Right hindlimb (tissue), 1 donor: ENCODE measurements around the gene CLMN.

Experiments used
- DNase-seq: peaks from one replicate; pipeline ENCODE4 v3.0.0-alpha.2; 2018

CLMN gene

GRCh38 chr14:95237121-95237957 lies 82.4 kb downstream of the CLMN start:
- no peak for DNase-seq

DNA sequence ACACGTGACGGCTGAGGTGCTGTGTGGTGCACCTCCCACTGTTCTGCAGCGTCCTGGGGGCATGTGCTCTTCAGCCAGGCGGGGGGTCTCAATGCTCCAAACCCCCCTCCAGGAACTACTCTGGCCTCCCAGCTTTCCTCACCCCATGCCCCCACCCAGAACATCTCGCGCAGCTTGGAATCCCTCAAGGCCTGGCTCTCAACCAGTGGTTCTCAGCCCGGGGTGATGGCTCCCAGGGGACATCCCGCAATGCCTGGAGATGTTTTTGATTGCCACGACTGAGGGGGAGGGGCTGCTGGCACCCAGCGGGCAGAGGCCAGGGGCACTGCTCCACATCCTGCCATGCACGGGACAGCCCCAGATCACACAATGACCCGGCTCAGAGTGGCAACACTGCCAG lies 83.5 kb downstream of the CLMN start:
- no peak for DNase-seq

DNA sequence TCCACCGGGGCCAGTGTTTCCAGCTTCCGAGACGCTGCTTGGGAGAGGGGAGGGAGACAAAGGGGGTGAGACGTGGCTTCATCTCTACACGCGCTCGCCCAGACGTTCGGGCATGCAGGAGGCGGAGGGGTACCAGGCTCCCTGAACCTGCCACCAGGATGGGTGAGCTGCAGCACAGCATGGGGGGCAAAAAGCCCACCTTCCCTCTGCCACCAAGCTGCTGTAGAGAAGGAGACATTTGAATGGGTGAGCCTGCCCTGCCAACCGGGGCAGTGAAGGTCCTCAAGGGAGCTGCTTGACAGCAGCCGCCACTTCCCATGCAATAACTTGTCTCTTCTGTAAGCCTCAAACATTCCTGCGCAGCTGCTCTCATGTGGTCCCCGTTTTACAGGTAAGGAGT lies 83.9 kb downstream of the CLMN start:
- no peak for DNase-seq

- DNase-seq, result no peak
Observed at GRCh38 chr14:95235351-95235750, 84.4 kb downstream of the CLMN start.

- no peak for DNase-seq
Observed at GRCh38 chr14:95234426-95234825, 85.3 kb downstream of the CLMN start.

DNA sequence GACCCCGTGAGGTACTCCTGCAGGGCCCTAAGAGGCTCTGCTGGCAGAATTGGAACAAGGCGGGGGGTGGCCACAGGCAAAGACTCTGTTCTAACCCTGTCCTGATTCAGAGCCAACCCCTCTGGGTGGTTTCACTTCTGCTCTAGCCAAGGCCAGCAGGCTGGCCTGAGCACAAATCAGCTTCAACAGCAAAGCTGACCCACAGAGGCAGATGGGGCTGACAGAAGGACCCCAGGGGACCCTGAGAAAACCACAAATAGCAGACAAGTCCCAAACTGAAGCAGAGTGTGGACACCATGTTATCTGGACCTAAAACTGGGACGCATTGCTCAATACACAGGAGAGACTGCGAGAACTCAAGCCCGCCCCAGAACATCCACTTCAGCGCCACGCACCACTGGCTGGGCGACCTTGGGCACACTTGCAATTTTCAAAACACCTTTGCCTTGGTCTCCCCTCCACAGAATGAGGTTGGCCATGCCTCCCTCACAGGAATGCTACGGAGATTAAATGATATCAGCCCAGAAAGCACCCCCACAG lies 85.9 kb downstream of the CLMN start:
- no peak for DNase-seq

DNA sequence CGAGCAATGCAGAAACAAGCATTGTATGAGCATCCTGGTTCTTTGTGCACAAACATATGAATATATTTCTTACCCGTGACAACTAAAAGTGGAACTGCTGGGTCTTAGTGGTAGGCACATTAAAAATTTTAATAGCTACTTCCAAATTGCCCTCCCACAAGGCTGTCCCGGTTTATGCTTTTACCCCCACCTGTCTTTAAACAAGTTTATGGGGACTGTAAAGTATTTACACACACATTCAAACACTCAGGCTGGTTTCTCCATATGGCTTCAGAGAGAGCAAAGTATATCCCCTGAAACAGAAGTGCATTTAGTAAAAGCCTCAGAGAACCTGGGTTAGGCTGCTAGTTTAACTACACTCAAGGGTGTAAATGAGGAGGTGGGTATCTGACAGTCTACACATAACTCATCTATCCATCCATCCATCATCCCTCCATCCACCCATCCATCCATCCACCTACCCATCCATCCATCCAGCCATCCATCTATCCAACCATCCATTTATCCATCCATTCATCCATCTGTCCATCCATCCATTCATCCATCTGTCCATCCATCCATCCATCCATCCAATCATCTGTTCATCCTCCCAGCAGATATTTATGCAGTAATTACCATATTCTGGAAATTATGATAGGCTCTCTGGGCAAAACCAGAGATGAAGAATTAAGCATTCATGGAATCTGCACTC lies 86.7 kb downstream of the CLMN start:
- no peak for DNase-seq

DNA sequence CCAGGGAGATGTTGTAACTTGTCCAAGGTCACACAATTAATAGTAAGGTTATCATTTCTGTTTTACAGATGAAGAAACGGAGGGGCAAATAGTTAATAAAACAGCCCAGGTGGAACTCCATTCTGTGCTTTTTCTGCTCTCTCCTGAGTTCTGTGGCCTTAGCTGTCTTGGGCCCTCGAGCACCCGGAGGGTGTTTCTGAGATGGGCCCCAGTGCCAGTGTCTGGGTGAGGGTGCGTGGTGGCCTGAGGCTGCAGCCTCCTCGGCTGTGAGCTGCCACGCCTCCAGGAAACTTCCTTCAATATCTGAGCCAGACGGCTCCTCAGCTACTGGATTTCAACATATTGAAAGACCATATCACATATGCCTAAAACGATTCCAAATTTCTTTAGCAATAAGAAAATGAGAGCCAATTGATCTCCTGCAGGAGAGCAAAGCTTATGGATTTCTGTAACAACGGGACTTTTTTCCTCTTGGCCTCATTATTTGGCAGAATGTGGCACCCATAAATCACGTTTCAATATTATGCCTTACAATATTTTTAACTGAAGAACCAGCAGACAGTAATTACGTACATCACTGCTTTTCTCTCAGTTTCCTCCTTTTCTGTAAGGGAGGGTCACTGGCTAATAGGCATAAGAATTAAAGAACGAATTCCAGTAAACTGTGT lies 87.6 kb downstream of the CLMN start:
- no peak for DNase-seq

DNA sequence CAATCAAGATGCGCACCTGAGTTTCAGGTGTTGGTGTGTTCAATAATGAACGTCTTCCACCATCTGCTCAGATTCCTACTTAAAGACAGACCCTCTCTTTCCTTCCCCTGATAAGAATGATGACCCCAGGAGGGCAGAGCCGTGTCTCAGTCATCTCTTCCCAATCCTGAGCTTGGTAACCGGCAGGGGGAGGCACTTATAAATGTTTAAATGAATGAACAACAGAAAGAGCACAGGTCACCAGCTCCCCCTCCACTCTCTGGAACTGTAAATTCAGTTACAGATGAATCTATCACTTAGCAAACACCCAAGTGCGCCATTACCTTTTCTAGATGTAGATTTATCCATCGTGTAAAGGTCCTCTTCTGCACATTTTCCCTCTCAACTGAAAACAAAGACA lies 90.0 kb downstream of the CLMN start:
- DNase-seq, result no peak

DNA sequence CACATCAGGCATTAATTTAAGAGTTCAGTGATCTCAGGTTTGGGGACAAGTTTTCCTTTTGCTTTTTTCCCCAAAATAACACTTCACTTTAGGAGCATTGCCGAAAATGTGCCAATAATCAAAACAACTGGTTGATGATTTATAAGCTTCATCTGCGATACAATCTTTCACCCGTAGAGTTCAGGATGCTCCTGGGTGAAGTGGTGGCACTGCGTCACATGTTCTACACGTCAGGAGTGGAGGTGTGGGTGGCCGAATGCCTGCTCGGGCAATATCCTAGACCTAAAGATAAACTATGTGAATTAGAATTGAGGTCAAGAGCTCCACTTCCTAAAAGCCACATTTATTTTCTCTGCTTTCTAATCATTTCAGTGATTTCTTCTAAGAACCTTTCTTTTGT lies 91.5 kb downstream of the CLMN start:
- DNase-seq, result no peak

GRCh38 chr14:95227279-95227860 lies 92.3 kb downstream of the CLMN start:
- DNase-seq, result no peak

GRCh38 chr14:95226801-95227200 lies 92.9 kb downstream of the CLMN start:
- no peak for DNase-seq

- no peak for DNase-seq
Observed at GRCh38 chr14:95225251-95225887, 94.3 kb downstream of the CLMN start.

DNA sequence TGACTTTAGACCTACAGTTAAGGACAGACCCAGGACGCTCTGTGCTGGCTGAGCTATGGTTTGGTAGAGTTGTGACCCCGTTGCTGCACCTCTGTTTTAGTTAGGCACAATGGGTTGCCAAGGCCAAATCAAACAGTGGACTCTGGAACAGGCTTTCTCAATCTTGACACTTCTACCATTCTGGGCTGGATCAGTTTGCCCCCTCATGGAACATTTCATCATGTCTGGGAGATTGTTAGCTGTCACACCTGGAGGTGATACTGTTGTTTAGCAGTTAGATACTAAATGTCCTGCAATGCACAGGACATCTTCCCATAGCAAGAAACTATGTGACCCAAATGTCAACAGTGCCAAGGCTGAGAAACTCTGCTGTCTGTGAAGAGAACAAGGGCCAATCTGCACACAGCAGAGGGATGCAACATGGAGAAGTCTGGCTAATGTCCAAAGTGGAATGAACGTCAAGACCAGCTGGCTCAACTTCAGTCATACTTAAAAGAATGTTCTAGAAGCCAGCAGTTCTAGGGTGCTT lies 96.8 kb downstream of the CLMN start:
- no peak for DNase-seq

DNA sequence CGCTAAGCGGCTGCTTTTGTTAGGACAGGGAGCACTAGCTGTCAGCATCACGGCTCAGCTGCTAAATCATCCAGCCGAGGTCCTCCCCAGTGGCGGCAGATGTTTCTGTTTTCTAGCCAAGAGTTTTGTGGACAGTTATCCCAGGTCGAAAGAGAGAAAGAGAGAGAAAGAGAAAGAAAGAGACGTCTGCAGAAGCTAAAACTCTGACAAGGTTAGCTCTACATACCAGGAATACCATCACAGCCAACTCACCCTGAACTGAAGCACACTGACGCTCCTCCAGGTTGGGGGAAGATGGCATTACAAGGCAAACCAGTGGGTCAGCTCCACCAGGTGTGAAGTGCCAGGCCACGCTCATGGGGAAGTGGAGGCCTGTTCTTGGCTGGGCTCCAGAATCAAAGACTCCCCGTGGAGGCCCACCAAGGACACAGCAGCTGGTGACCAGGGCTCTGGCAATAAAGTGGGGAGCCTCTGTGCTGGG lies 97.5 kb downstream of the CLMN start:
- peak; percentile 85 for DNase-seq

GRCh38 chr14:95221531-95221930 lies 98.2 kb downstream of the CLMN start:
- no peak for DNase-seq

DNA sequence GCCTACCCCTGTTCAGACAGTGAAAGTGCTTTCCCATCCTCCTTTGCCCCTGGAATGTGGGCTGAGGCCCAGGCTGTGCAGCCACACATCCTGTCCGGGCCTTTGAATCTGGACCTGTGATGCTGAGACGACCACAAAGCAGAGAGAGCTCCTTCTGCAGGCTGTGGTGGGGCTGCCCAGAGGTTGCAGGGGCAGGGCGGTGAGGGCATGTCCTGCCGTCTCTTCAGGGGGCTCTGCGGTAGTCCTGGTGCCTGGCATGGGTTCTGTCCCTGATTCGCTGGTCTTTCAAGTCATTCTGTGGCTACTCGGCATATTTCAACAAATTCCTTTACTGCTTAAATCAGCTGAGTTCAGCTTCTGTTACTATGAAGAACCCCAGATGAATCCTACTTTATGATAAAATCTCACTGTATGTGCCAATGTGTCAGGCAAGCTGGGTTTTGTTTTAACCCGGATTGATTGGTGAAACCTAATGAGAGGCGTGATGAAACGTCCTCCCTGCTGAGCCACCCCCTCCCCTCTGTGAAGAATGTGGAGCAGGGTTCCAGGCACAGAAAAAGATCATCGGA lies 99.0 kb downstream of the CLMN start:
- DNase-seq, result peak; percentile 47

DNA sequence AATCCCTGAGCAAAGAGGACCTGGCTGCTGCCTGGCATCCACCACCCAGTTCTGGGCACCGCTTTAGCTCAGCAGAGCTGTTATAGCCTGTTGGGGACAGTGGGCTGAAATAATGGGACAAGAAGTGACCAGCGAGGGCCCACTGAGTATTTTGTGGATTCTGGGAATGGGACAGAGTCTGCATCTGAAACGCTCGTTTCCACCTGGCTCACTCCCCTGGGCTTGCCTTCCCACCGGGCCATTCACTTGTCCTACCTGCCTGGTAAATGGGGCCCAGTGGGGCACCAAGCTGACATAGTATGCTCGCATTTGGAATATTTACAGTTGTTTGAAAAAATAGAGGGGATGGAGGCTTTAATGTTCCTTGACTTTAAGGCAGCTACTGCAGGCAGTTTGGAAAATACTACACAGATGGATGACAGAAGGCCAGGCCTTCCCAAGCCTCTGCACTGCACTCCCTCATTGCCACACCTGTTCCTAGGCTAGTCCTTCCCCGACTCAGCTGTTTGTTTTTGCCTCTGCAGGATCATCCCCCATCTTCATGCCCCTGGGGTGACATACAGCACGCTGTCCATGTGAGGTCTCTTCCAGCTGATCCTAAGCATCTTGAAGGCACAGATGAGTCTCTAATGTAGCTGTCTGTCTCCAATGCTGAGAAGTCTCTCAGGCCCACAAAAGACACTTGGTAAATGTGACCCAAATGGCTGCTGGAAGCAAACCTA lies 101.1 kb downstream of the CLMN start:
- DNase-seq, result no peak

GRCh38 chr14:95218006-95218405 lies 101.7 kb downstream of the CLMN start:
- DNase-seq, result no peak

DNA sequence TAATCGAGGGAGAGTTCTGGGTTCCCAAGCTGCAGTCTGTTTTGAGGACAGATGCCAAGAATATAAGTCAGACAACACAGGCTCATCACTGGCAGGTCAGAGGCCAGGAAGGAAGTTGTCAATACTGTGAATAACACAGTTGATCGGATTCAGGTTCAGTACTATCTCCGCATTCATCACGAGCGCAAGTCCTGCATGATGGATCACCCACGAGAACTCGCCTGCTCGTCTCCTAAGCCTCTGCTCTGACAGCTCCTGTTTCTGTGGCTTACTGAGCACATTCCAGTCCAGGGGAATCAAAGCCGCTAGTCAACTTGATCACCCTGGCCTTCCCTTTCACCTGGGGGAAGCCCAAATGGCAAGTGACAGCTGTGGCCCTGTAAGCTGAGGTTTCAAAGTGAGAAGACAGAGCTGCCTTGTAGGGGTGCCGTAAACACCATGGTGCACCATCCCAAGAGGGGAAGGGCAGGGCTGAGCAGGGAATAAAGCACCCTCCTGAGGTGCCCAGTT lies 102.3 kb downstream of the CLMN start:
- no peak for DNase-seq

GRCh38 chr14:95216008-95216407 lies 103.7 kb downstream of the CLMN start:
- no peak for DNase-seq
